A549 treated with GW870086 at 1 μM for 4 hours (cell line): ENCODE data around the gene TPR. TPM values are rescaled to one million over a fixed set of nuclear protein-coding genes. Genes with fewer than 3 reads are reported as not detected.

Source experiments
- total RNA-seq: library from RNA; stranded (reverse); fragments of 200-300 nt; extraction: Qiagen RNA extraction; gene quantifications from 5 replicates; pipeline ENCODE4 v1.2.3, GENCODE V29; 2022; ENCODE audit warnings: low read depth

The TPR gene
- total RNA-seq = 38.9 to 46.4 TPM (median 44.4 TPM) in 5 replicates

GRCh38 chr1:186375152-186375928, at the start of gene TPR, which contains the start of gene ODR4:
TPR (minus strand) TSS chr1:186375253; CDS start chr1:186375028, 225 bp downstream.
ODR4 (plus strand) TSS chr1:186375838; CDS start chr1:186379786, 3,948 bp downstream.

GRCh38 chr1:186295980-186296379, 79.1 kb downstream of the TPR start, which contains the start of gene PRG4:
PRG4 (plus strand) TSS chr1:186296279.

Other genes with a start within 250 kb of the TPR start
- gene PRG4, start 79.0 kb downstream of the TPR start, total RNA-seq = 0.08 to 0.18 TPM (median 0.15 TPM) in 5 replicates
- 15.6 to 19.2 TPM (median 16.5 TPM) in 5 replicates for gene ODR4, start 585 bp upstream of the TPR start, total RNA-seq
- not detected in 5 replicates for gene PDC, start 85.9 kb upstream of the TPR start, total RNA-seq